HG03066 (cell line): Measurements from ENCODE around the gene TTLL11.

Experiments
- ATAC-seq: cut with Tn5 transposase; IDR thresholded peaks from one replicate; pipeline ENCODE4 v1.9.1; 2021; ENCODE audit warnings: low read depth; ENCODE audit not compliant: unreplicated experiment

TTLL11 gene

DNA sequence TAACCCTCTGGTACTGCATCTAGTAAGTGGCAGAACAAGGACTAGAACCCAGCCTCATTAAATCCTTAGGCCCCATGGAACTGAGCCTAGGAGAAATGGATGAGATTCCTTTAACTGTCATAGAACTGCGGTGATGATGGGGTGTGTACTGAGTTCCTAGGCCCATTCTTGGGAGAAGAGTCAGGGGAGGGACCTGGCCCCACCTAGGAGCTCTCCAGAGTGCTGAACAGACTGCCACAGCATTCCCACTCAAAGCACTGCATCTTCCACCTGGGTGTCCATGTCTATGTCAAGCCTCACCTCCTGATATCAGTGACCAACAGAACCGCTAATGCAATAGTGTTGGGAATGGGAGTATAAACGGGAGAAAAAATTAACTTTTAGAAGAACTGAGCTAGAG is 36.6 kb downstream of the TTLL11 start:
- no peak for ATAC-seq

DNA sequence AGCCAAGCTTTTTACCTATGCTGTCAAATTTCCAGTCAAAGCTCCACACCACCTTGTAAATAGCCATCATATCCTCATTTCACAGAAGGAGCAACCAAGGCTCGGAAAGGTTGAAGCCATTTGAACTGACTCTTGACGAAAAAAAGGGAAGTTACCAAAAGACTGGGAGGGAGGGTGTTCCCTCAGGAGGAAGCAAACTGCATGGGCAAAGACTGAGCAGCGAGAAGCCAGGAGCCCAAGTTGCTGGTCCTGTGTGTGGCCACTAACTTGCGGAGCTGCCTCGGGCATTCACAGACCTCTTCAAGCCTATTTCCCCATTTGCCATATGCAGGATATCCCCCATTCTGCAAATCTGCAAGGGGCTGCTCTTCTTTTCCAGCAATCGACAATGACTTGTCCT is 37.4 kb downstream of the TTLL11 start:
- ATAC-seq, result no peak

- no peak for ATAC-seq
Observed at GRCh38 chr9:122053567-122054350, 39.3 kb downstream of the TTLL11 start.

DNA sequence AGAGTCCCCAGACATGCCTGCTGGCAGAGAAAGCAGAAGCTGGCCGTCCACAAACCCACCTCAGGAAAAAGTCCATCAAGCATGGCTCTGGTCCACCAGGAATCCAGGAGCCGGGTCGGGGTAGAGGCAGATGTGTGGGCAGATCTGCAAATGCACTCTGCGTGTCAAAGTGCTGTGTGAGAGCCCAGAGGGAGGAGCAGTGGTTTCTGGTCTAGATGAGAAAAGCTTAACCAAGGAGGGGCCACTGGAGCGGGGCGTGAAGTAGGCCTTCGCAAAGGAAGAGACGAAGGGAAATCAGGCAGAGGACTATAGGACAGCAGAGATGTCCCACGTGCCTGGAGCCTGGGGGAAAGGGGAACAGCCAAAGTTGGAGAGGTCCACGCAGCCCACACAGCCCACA is 40.0 kb downstream of the TTLL11 start:
- no peak for ATAC-seq

GRCh38 chr9:122051351-122052321 is 41.5 kb downstream of the TTLL11 start:
- no peak for ATAC-seq

DNA sequence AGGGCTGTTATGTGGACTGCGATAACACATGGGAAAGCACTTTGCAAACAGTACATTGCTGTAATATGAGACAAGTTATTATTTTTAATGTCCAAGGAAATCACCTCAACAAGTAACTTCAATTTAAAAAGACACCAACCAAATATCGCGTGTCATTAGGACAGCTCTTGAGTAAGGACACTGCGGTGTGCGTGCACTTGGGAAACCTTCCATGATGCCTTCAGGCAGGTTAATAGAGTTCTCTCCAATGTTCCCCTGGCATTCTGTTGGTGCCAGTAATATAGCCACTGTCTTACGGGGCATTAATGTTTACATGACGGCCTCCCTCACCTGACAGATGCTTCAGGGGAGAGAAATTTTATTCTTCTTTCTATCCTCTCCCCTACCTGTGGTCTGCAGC is 42.9 kb downstream of the TTLL11 start:
- ATAC-seq, result no peak

DNA sequence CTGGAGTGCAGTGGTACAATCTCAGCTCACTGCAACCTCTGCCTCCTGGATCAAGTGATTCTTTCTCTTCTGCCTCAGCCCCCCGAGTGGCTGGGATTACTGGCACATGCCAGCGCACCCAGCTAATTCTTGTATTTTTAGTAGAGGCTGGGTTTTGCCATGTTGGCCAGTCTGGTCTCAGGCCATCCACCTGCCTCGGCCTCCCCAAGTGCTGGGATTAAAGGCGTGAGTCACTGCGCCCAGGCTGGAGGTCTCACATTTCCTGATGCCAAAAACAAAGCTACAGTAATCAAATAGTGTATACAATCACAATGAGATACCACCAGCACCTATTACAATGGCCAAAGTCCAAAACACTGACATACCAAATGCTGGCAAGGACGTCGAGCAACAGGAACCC is 51.1 kb downstream of the TTLL11 start:
- no peak for ATAC-seq

DNA sequence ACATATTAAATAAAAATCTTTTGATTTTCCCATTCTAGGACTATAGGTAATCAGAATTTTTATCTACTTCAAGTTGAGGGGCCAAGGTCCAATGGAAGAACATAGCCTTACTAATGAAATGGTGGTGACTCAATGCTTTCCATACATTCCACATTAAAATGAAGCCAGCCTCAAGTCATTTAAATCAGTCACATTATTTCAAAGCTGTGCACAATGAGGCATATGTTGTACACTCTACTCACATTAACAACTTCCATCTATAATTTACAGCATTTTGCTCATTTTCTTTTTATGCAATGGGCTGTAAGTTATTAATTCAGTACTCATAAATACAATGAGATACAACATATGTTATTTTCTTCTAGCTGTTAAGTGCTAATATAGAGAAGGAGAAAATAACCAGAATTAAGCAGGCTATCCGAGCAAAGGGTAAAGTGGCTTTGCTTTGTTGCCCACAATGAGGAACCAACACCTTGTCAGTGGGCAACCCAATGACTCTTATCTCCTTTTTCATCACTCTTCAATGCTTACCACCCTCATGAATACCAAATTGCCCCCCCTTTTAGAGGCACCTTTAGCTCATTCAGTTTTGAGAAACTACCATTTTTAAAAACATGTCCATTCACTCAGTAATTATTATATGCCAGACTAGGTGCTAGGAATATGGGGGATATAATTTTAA is 52.4 kb downstream of the TTLL11 start:
- no peak for ATAC-seq

GRCh38 chr9:122039234-122039633 is 53.9 kb downstream of the TTLL11 start:
- no peak for ATAC-seq

DNA sequence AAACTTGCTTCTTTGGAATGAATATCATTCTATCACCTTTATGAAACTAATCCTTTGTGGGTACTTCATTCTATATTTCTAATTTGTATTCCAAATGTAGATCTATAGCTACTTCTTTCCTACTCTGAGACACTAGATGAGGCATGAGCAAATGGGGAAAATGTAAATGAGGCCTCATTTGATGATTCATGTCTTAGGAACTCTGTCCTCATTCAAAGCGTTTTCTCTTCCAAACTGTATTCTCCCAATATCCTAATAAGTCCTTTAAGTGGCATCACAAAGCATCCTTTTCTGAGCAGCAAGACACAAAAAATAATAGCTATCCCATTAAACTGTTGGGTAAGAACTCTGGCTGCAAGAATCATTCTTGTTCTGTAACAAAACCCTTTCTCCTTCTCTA is 56.1 kb downstream of the TTLL11 start:
- no peak for ATAC-seq

- ATAC-seq, result no peak
Observed at GRCh38 chr9:122036408-122036807, 56.7 kb downstream of the TTLL11 start.

DNA sequence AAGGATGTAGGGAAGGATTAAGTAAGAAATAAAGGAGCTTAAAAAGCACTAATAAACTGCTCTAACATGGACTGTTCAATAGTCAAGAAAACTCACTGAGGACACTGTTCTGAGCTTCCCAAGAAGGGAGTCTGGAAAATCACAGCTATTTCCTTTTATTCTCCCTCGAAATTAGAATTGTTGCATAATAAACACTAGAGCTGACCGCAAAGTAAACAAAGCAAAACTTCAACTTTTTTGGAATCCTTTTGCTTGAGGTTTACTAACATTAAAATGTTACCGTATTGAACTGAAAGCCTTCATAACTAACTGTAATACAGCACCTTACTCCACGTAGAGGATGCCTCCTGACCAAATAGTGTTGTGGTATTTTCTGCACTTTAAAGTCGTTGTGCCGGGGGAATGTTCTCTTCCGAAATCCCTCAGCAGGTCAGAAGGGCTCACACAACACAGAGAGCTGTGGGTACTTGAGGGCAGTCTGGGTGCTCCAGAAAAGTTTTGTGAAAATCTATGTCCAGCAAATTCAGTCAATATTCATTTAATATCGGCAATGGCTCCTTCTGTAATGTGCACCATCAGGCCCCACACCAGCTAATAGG is 59.2 kb downstream of the TTLL11 start:
- no peak for ATAC-seq

DNA sequence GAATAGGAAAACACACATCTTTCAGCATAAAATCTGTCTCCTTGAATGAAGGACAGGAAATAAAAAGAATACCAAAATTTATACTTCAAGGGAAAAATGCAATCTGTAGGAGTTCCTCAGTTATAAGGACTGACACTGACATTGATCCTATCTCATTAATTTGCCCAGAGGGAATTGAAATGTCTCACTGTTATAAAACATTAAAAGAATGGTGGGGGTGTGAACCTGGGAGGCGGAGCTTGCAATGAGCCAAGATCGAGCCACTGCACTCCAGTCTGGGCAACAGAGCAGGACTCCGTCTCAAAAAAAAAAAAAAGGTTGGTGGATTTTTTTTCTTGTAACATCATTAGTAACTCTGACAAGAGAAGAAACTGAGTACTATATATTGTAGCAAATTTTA is 60.8 kb downstream of the TTLL11 start:
- no peak for ATAC-seq

- ATAC-seq, result no peak
Observed at GRCh38 chr9:122031776-122032175, 61.3 kb downstream of the TTLL11 start.

- ATAC-seq, result no peak
Observed at GRCh38 chr9:122031157-122031556, 62.0 kb downstream of the TTLL11 start.

GRCh38 chr9:122030357-122030756 is 62.8 kb downstream of the TTLL11 start:
- no peak for ATAC-seq

GRCh38 chr9:122029898-122030297 is 63.2 kb downstream of the TTLL11 start:
- ATAC-seq, result no peak

DNA sequence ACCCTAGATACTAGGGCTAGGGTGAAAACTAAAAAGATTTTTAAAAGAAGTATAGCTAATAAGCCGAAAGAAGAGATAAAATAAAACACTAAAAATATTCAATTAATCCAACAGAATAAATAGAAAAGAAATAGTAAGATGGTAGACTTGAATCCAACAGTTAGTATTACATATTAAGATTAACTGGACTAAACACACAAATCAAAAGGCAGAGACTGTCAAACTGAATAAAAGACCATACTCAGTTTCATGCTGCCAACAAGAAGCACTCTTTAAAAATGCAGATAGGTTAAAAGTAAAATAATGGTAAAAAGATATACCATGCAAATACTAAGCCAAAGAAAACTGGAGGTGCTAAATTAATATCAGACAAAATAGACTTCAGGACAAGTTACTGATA is 65.0 kb downstream of the TTLL11 start:
- ATAC-seq, result no peak

DNA sequence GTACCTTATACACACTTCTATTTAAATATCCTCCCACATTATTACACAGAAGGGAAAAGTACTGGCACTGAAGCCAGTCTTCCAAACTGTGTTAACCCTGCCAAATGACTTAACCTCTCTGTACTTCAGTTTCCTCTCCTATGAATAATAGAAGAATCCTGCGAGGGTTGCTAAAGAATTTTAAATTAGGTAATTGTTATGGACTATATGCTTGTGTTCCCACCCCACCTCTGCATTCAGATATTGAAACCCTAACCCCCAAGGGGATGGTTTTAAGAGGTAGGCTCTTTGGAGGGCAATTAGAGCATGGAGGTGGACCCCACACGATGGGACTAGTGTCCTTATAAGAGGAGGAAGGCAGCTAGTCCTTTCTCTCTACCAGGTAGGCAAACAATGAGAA is 72.7 kb downstream of the TTLL11 start:
- ATAC-seq, result no peak

DNA sequence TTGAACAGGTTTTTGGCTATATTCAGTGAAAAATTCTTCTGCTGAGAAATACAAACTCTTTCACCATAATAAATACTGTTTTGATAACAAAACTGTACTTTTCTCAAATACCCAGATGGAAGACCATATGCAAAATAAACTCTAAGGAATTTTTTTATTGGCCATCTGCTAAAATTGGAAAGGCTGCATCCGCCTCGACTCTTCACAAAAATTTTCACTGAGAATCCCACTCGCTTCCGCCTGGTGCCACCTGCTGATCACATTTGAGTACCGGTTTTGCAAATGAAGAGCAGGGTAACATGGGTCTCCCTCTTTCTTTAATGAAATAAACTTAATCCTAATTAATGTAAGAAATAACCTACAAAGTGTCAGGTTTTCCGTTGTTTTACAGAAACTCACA is 76.4 kb downstream of the TTLL11 start:
- ATAC-seq, result no peak

- ATAC-seq, result no peak
Observed at GRCh38 chr9:122016309-122016708, 76.8 kb downstream of the TTLL11 start.
